ENCODE results near the gene LPP. TPM values are rescaled to one million over a fixed set of nuclear protein-coding genes. Genes with fewer than 3 reads are reported as not detected.

LPP gene
- polyA plus RNA-seq, 3 donors: 14.1 to 23.2 (median 15.3) TPM

GRCh38 chr3:188700501-188700900 lies 546.5 kb downstream of the LPP start:
- no peak for TF ChIP-seq CTCF (IDR thresholded peaks at IDR 0.05)

GRCh38 chr3:188700918-188701317 lies 547.0 kb downstream of the LPP start:
- intact Hi-C loops (cut with micrococcal nuclease): loop anchor here in 1 of 2 donors (10.0 kb wide), 2 partner anchors 254 to 956 kb away; partner anchors contain the start of gene BCL6
- H3K27ac ChIP-seq (ENCODE audit: low read depth in 1 of 2, low read length in 2 of 2): peak overlapping the region; percentile 81 to 86
- H3K4me1 ChIP-seq (ENCODE audit: control insufficient read depth in 1 of 2, insufficient read depth in 2 of 2, low read length in 2 of 2): peaks cover 42 to 52% of the 10 kb centered on the region in 2 donors
- no peak for TF ChIP-seq CTCF (IDR thresholded peaks at IDR 0.05)
- H3K9me3 Mint-ChIP-seq: peaks cover 0 to 3% (median 0%) of the 10 kb centered on the region in 7 donors
- no peak overlapping the region for H3K9ac ChIP-seq (ENCODE audit: insufficient read depth, low read length, poor library complexity, severe bottlenecking)
- H3K4me3 ChIP-seq (replicated peaks in 1 of 3; ENCODE audit: low read depth in 2 of 3, low read length in 3 of 3): peak overlapping the region in 1 of 3 experiments; percentile 53
- no peak overlapping the region for H3K4me3 Mint-ChIP-seq
- no peaks in the 10 kb centered on the region for H4K20me1 ChIP-seq (ENCODE audit: insufficient read depth, low read length)
- H3K36me3 ChIP-seq (replicated peaks in 1 of 2; ENCODE audit: control insufficient read depth in 1 of 2, insufficient read depth in 2 of 2, low read length in 2 of 2): no peaks in the 10 kb centered on the region
- peaks cover 0 to 2% (median 0%) of the 10 kb centered on the region in 3 donors for H3K27me3 Mint-ChIP-seq (ENCODE audit: low read depth in 3 of 3)
- no peak overlapping the region for H2AFZ ChIP-seq (ENCODE audit: insufficient read depth, low read depth, low read length, poor library complexity, severe bottlenecking)
- peaks cover 9 to 11% of the 10 kb centered on the region in 2 donors for H3K36me3 Mint-ChIP-seq
- peak overlapping the region; percentile 90 to 98 (median 97) for H3K27ac Mint-ChIP-seq
- no peaks in the 10 kb centered on the region for H3K27me3 ChIP-seq (ENCODE audit: control insufficient read depth in 2 of 2, insufficient read depth in 2 of 2, low read length in 2 of 2)
- no peaks in the 10 kb centered on the region for H3K9me3 ChIP-seq (replicated peaks in 1 of 2; ENCODE audit: control insufficient read depth in 1 of 2, insufficient read depth in 1 of 2, low read length in 2 of 2)
- DNase-seq: no peak
- peaks cover 4% of the 10 kb centered on the region for H3K79me2 ChIP-seq (ENCODE audit: insufficient read depth, low read length)
- H3K4me1 Mint-ChIP-seq: peaks cover 47% of the 10 kb centered on the region
- peak overlapping the region; percentile 57 for H3K4me2 ChIP-seq (replicated peaks; ENCODE audit: extremely low read depth, low read length, poor library complexity, severe bottlenecking)

More at GRCh38 chr3:188700501-188700900, 546.5 kb downstream of the LPP start:
- peak overlapping the region in 1 of 3 experiments; percentile 29 for H3K4me3 ChIP-seq (replicated peaks in 1 of 3; ENCODE audit: low read depth in 2 of 3, low read length in 3 of 3)
- no peak for DNase-seq
- no peak overlapping the region for H3K4me2 ChIP-seq (replicated peaks; ENCODE audit: extremely low read depth, low read length, poor library complexity, severe bottlenecking)
- Mint-ChIP-seq H3K9me3 (peaks cover 0 to 3% (median 0%) of the 10 kb centered on the region in 7 donors), H3K27ac (peak overlapping the region; percentile 90 to 98 (median 97)), H3K4me3 (no peak overlapping the region), H3K27me3 (ENCODE audit: low read depth in 3 of 3) (peaks cover 0 to 2% (median 0%) of the 10 kb centered on the region in 3 donors), H3K36me3 (peaks cover 9 to 11% of the 10 kb centered on the region in 2 donors), H3K4me1 (peaks cover 47% of the 10 kb centered on the region)
- intact Hi-C loops (cut with micrococcal nuclease): loop anchor here in 1 of 2 donors (10.0 kb wide), 2 partner anchors 254 to 956 kb away; partner anchors contain the start of gene BCL6
- H2AFZ ChIP-seq (ENCODE audit: insufficient read depth, low read depth, low read length, poor library complexity, severe bottlenecking): no peak overlapping the region
- no peaks in the 10 kb centered on the region for H4K20me1 ChIP-seq (ENCODE audit: insufficient read depth, low read length)
- H3K36me3 ChIP-seq (replicated peaks in 1 of 2; ENCODE audit: control insufficient read depth in 1 of 2, insufficient read depth in 2 of 2, low read length in 2 of 2): no peaks in the 10 kb centered on the region
- no peaks in the 10 kb centered on the region for H3K27me3 ChIP-seq (ENCODE audit: control insufficient read depth in 2 of 2, insufficient read depth in 2 of 2, low read length in 2 of 2)
- H3K79me2 ChIP-seq (ENCODE audit: insufficient read depth, low read length): peaks cover 4% of the 10 kb centered on the region
- H3K27ac ChIP-seq (ENCODE audit: low read depth in 1 of 2, low read length in 2 of 2): peak overlapping the region in 1 of 2 donors; percentile 81
- no peaks in the 10 kb centered on the region for H3K9me3 ChIP-seq (replicated peaks in 1 of 2; ENCODE audit: control insufficient read depth in 1 of 2, insufficient read depth in 1 of 2, low read length in 2 of 2)
- no peak overlapping the region for H3K9ac ChIP-seq (ENCODE audit: insufficient read depth, low read length, poor library complexity, severe bottlenecking)
- H3K4me1 ChIP-seq (ENCODE audit: control insufficient read depth in 1 of 2, insufficient read depth in 2 of 2, low read length in 2 of 2): peaks cover 42 to 52% of the 10 kb centered on the region in 2 donors

Measured in CD14-positive monocyte (primary cell).